Upper lobe of right lung (tissue), 1 donor: ENCODE measurements around the gene GPANK1. TPM values are rescaled to one million over a fixed set of nuclear protein-coding genes. Genes with fewer than 3 reads are reported as not detected.
A peak's percentile ranks its signal among the peaks of the same experiment; 100 is the strongest.

ENCODE experiments used
- ATAC-seq: fragments of 200-7000 bp; cut with Tn5 transposase; one replicate; pipeline ENCODE4 v1.9.1; 2020; ENCODE audit warnings: mild to moderate bottlenecking, moderate library complexity
- DNase-seq: peaks from one replicate; pipeline ENCODE4 v3.0.0-alpha.2; 2020
- H3K27ac ChIP-seq: fragments of 200-600 bp; one replicate; pipeline ENCODE4 v1.8.0; 2022
- H3K27me3 ChIP-seq: fragments of 200-600 bp; one replicate; pipeline ENCODE4 v1.8.0; 2022; ENCODE audit warnings: mild to moderate bottlenecking
- H3K36me3 ChIP-seq: fragments of 200-600 bp; one replicate; pipeline ENCODE4 v1.8.0; 2022
- H3K4me1 ChIP-seq: fragments of 200-600 bp; one replicate; pipeline ENCODE4 v1.8.0; 2022
- H3K4me3 ChIP-seq: fragments of 200-600 bp; one replicate; pipeline ENCODE4 v1.8.0; 2022; ENCODE audit warnings: mild to moderate bottlenecking
- H3K9me3 ChIP-seq: fragments of 200-600 bp; one replicate; pipeline ENCODE4 v1.8.0; 2022
- intact Hi-C: fragments of 100-400 bp; cut with DNase I; formaldehyde crosslinking; loops from one replicate; pipeline ENCODE4 v1.11.0; 2022
- total RNA-seq: library from RNA; stranded (reverse); fragmentation: NEBNext Ultra II Directional; extraction: Animal tissue kit (Norgen Biotek cat#: 25700); gene quantifications from one replicate; pipeline ENCODE4 v1.2.1, GENCODE V29; 2021
- TF ChIP-seq, protein P1 (sequence below): fragments of 200-600 bp; IDR thresholded peaks from one replicate; pipeline ENCODE4 v1.8.0; 2022; ENCODE audit warnings: antibody characterized with exemption
- donor health status: DM: no; HTN: yes; CAD: no; lungs with severe emphysema.

Gene GPANK1
- total RNA-seq, 1 donor from 2014 or later, result 13.9 TPM

DNA sequence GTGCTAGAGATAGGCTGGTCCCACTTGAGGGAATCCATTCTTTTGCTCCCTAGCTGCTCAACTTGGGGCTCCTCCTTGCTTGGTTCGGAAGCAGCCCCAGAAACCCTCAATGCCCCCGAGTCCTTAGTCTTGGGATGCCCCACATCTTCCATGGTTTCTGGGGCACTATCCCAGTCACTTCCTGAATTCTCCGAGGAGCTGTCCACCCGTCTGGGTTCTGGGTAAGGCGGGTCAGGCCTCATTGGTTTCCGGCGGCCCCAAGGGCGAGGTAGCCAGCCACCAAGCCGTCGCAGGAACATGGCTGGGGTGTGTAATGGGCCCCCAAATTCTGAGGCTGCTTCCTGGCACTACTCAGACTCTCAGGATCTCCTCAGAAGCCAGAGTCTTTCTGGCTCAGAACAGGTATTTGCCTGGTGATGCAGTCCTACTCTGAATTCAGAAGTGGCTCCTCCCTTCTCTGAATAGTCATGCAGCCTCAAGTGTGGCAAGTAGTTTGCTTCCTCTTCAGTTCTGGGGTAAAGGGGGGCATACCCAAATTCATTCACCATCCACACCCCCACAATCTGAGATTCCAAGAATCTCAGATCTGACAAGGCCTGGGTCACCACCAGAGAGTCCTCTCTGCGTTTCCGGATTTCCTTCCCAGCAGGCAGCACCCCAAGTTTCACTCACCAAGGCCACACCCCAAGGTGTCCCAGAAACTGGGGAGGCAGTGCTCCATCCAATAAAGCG lies 5.0 kb downstream of the GPANK1 start:
- TF ChIP-seq, protein P1, sequence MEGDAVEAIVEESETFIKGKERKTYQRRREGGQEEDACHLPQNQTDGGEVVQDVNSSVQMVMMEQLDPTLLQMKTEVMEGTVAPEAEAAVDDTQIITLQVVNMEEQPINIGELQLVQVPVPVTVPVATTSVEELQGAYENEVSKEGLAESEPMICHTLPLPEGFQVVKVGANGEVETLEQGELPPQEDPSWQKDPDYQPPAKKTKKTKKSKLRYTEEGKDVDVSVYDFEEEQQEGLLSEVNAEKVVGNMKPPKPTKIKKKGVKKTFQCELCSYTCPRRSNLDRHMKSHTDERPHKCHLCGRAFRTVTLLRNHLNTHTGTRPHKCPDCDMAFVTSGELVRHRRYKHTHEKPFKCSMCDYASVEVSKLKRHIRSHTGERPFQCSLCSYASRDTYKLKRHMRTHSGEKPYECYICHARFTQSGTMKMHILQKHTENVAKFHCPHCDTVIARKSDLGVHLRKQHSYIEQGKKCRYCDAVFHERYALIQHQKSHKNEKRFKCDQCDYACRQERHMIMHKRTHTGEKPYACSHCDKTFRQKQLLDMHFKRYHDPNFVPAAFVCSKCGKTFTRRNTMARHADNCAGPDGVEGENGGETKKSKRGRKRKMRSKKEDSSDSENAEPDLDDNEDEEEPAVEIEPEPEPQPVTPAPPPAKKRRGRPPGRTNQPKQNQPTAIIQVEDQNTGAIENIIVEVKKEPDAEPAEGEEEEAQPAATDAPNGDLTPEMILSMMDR, result no peak
- H3K9me3 ChIP-seq, result no peaks in the 10 kb centered on the region
- H3K36me3 ChIP-seq, result peaks cover 40% of the 10 kb centered on the region
- DNase-seq (no peak), ATAC-seq (peak; percentile 52)
- intact Hi-C loops, result no loop called here
- H3K27me3 ChIP-seq, result no peaks in the 10 kb centered on the region
- peak overlapping the region; percentile 82 for H3K27ac ChIP-seq
- peaks cover 46% of the 10 kb centered on the region for H3K4me1 ChIP-seq
- peak overlapping the region; percentile 80 for H3K4me3 ChIP-seq

DNA sequence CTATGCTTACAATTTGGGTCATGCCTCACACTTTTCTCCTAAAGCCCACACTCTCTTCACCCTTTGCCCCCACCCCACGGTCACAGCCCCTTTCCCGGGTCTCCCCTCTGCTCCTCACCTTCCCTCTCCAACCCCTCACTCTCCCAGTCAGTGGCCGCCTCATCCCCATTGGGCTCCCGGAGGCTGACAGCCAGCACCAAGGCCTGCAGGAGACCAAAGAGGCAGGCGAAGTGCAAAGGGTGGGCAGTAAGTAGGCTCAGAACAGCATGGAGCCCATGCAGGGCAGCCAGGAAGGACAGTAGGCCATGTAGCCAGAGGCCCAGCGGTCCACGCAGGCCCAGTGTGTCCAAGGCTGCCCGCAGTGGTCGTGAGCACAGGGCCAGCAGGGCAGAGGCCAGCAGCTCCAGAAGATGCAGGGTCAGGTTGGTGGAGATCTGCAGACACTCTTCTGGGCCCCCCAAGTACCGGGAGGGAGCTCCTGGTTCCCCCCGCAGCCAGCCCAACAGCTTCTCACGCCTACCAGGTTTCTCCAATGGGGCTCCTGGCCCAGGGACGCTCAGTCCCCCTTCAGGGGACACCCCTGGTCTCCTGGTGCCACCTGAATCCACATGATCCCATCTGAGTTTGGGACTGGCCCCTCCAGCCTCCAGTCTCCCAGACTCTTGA lies 5.7 kb downstream of the GPANK1 start:
- TF ChIP-seq, protein P1, result no peak
- peaks cover 43% of the 10 kb centered on the region for H3K4me1 ChIP-seq
- H3K27ac ChIP-seq, result peak overlapping the region; percentile 82
- intact Hi-C loops, result no loop called here
- H3K9me3 ChIP-seq, result no peaks in the 10 kb centered on the region
- ATAC-seq, result no peak
- H3K36me3 ChIP-seq, result peaks cover 40% of the 10 kb centered on the region
- DNase-seq, result no peak
- no peaks in the 10 kb centered on the region for H3K27me3 ChIP-seq
- H3K4me3 ChIP-seq, result peak overlapping the region; percentile 80

DNA sequence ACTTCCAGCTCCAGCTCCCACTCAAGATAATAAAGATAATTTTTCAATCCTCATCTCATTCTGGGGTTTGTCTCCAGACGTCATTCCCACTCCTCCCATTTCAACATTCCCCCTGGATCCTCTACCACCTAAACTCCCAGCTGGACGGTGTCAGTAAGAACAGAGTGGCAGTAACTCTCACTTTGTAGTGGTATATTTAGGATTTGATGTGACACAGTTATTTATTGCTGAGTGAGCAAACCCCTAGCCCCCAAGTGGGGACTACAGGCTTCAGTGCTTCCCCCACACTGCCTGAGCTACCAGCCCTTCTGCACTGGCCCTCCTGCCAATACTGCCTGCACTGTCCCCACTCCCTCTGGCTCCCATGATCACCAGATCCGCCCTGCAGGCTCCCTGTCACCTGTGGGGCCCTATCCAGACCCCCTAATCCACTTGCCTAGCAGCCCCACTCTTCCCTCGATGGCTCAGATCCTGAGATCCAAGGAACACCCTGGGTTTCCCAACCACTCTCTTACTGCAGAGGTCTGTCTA lies 6.6 kb downstream of the GPANK1 start:
- intact Hi-C loops, result no loop called here
- Histone ChIP-seq H3K9me3 (no peaks in the 10 kb centered on the region), H3K27me3 (no peaks in the 10 kb centered on the region), H3K27ac (no peak overlapping the region), H3K36me3 (peaks cover 36% of the 10 kb centered on the region), H3K4me3 (no peak overlapping the region), H3K4me1 (peaks cover 38% of the 10 kb centered on the region)
- TF ChIP-seq, protein P1, result no peak
- DNase-seq (no peak), ATAC-seq (no peak)

DNA sequence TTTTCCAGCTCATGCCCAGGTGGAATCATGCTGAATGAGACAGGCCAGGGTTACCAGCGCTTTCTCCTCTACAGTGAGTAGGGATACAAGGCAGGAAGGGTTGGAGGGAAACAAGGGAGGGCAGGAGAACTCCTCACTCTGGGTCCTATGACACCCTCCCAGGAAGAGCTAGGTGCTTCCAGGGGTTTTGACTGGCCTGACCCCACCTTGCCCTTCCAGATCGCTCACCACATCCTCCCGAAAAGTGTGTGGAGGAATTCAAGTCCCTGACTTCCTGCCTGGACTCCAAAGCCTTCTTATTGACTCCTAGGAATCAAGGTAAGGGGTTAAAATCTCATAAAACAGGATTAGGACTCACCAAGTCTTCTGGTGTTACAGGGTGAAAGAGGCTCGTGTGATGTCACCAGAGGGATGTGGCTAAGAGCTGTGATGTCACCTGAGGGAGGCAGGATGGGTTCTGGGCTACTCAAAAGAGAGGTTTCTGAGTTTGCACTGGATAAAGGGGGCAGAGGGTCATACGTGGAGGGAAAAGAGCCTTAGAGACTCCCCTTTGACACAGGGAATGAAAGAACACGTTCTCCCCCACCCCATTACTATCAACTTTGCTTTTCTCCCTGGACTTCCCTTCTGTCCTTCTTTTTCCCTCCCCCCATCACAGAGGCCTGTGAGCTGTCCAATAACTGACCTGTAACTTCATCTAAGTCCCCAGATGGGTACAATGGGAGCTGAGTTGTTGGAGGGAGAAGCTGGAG lies 7.2 kb downstream of the GPANK1 start:
- TF ChIP-seq, protein P1, result no peak
- peaks cover 34% of the 10 kb centered on the region for H3K36me3 ChIP-seq
- no peak overlapping the region for H3K4me3 ChIP-seq
- no peaks in the 10 kb centered on the region for H3K9me3 ChIP-seq
- H3K27me3 ChIP-seq, result no peaks in the 10 kb centered on the region
- peaks cover 32% of the 10 kb centered on the region for H3K4me1 ChIP-seq
- H3K27ac ChIP-seq, result no peak overlapping the region
- no peak for DNase-seq
- no peak for ATAC-seq
- intact Hi-C loops, result no loop called here

DNA sequence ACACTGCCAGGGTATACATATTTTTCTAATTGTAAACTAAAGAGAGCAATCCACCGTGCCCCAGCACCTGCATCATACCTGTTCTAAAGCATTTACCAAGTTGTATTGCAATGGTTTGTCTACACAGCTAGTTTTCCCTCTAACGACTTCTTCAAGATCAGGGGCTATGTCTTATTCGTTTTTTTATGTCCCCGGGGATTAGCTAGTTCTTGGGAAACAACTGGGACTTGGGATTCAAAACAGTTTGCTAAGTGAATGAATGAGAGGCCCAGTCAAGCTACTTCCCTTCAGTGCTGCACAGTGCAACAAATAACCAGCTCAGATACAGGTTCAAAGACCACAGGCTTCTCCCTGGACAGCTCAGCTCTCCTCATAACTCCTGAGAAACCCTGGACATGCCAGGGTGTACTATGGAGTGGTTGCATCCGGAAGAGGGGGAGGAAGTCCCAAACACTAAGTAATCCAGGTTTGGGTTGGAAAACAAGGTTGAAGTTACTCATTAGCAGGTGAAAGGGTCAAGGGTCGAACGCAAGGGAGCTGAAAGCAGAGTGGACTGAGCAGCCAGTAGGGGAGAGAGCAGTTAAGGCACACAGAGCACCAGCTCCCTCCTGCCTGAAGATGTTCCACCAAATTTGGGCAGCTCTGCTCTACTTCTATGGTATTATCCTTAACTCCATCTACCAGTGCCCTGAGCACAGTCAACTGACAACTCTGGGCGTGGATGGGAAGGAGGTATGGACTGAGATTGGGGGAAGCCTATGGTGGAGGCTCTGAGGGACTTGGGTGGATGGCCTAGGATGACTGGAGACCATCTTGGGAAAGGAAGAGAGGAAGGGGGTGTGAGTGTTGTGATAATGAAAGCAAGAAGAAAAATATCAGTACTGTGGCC lies 9.2 kb downstream of the GPANK1 start, which contains the start of gene APOM:
APOM (plus strand) TSS at position 546 of the 889 bp plus-strand sequence; CDS start at position 619, 73 bp downstream.
- Histone ChIP-seq H3K27me3 (no peaks in the 10 kb centered on the region), H3K4me3 (no peak within 1 kb of the TSS), H3K36me3 (peaks cover 24% of the 10 kb centered on the region), H3K9me3 (no peaks in the 10 kb centered on the region), H3K27ac (no peak within 1 kb of the TSS), H3K4me1 (peaks cover 38% of the 10 kb centered on the region)
- ATAC-seq, result no peak
- TF ChIP-seq, protein P1, result no peak
- no peak for DNase-seq
- intact Hi-C loops, result no loop called here
